HG03060 (cell line): ENCODE results near the gene SPEG.
"Not testable (repeated sequence)": the region's sequence is repeated elsewhere in the genome, so short reads cannot be mapped to it uniquely, and the experiment has no call there.

ENCODE experiments used
- ATAC-seq: cut with Tn5 transposase; IDR thresholded peaks from one replicate; pipeline ENCODE4 v1.9.1; 2021; ENCODE audit warnings: low read depth, moderate number of reproducible peaks; ENCODE audit not compliant: unreplicated experiment

The SPEG gene

GRCh38 chr2:219404291-219404910 lies 30.2 kb upstream of the SPEG start:
- ATAC-seq, result no peak

GRCh38 chr2:219404954-219405353 lies 29.7 kb upstream of the SPEG start:
- no peak for ATAC-seq

- ATAC-seq, result no peak
These were observed 29.2 kb upstream of the SPEG start for GRCh38 chr2:219405451-219405850.

- ATAC-seq, result no peak
These were observed 28.4 kb upstream of the SPEG start for GRCh38 chr2:219405958-219406860.

- no peak for ATAC-seq
These were observed 27.8 kb upstream of the SPEG start for GRCh38 chr2:219406861-219407230.

GRCh38 chr2:219407343-219407742 lies 27.3 kb upstream of the SPEG start:
- ATAC-seq, result not testable (repeated sequence)

- no peak for ATAC-seq
These were observed 26.4 kb upstream of the SPEG start for GRCh38 chr2:219408204-219408603.

- no peak for ATAC-seq
These were observed 26.0 kb upstream of the SPEG start for GRCh38 chr2:219408631-219409030.

GRCh38 chr2:219409619-219410018 lies 25.0 kb upstream of the SPEG start:
- no peak for ATAC-seq

- no peak for ATAC-seq
These were observed 24.3 kb upstream of the SPEG start for GRCh38 chr2:219410390-219410789.

- no peak for ATAC-seq
These were observed 19.8 kb upstream of the SPEG start for GRCh38 chr2:219414857-219415256.

- ATAC-seq, result no peak
These were observed 18.9 kb upstream of the SPEG start for GRCh38 chr2:219415580-219416234.

- no peak for ATAC-seq
These were observed 18.4 kb upstream of the SPEG start for GRCh38 chr2:219416235-219416602.

GRCh38 chr2:219416938-219417337 lies 17.7 kb upstream of the SPEG start:
- no peak for ATAC-seq

- no peak for ATAC-seq
These were observed 17.3 kb upstream of the SPEG start for GRCh38 chr2:219417374-219417773.

- ATAC-seq, result no peak
These were observed 16.3 kb upstream of the SPEG start, which contains the start of gene DES for GRCh38 chr2:219418155-219419011. Gene DES (plus strand): TSS chr2:219418377. CDS start chr2:219418463, 86 bp downstream.

GRCh38 chr2:219419012-219419324 lies 15.7 kb upstream of the SPEG start:
- ATAC-seq, result no peak

- ATAC-seq, result no peak
These were observed 15.1 kb upstream of the SPEG start for GRCh38 chr2:219419331-219420197.

- no peak for ATAC-seq
These were observed 14.0 kb upstream of the SPEG start for GRCh38 chr2:219420687-219421086.

GRCh38 chr2:219421323-219421722 lies 13.3 kb upstream of the SPEG start:
- ATAC-seq, result no peak
